Measurements from ENCODE around the gene ENAH. TPM values are rescaled to one million over a fixed set of nuclear protein-coding genes. Genes with fewer than 3 reads are reported as not detected.

The ENAH gene
- total and polyA plus RNA-seq, 2 donors (not counting 1 experiment from before 2014, with no cell fraction given) = 1.3 to 1.6 TPM

DNA sequence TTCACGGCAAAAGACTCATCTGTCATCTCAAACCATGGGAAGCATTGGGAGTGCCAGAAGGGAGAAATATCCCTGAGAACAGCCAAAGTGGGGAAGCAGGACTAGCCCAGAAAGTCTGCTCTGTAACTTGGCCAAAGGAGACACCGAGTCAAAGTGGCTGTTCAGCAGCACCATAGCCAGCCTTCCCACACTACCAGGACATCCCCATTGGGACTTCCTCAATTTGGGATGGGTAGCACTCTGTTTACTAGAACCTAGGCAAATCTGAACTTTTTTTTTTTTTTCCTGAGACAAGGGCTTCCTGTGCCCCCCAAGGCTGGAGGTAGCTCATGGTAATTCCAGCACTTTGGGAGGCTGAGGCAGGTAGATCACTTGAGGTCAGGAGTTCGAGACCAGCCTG, 93.0 kb downstream of the ENAH start:
- ATAC-seq (ENCODE audit: low read depth) (no peak), DNase-seq (no peak)
- Histone ChIP-seq H3K4me3 (ENCODE audit: control extremely low read depth in 1 of 5, extremely low read depth in 1 of 5, insufficient read depth in 1 of 5, low read depth in 2 of 5, low read length in 4 of 5) (no peak overlapping the region), H3K79me2 (ENCODE audit: control insufficient read depth, insufficient read depth, low read length) (no peaks in the 10 kb centered on the region), H3K27ac (ENCODE audit: low read length in 2 of 2) (no peak overlapping the region), H3K4me2 (replicated peaks; ENCODE audit: low read depth, low read length, poor library complexity, severe bottlenecking) (no peak overlapping the region), H3K4me1 (ENCODE audit: control insufficient read depth in 2 of 2, insufficient read depth in 2 of 2, low read length in 2 of 2) (no peaks in the 10 kb centered on the region), H3K9ac (ENCODE audit: low read length) (no peak overlapping the region), H2AFZ (ENCODE audit: insufficient read depth, low read depth, low read length, poor library complexity, severe bottlenecking) (no peak overlapping the region), H3K36me3 (replicated peaks in 1 of 2; ENCODE audit: control extremely low read depth in 1 of 2, control insufficient read depth in 1 of 2, extremely low read depth in 1 of 2, insufficient read depth in 2 of 2, low read length in 1 of 2) (no peaks in the 10 kb centered on the region), H4K20me1 (ENCODE audit: control insufficient read depth, insufficient read depth, low read length, poor library complexity, severe bottlenecking) (no peaks in the 10 kb centered on the region), H3K27me3 (replicated peaks in 1 of 4; ENCODE audit: control extremely low read depth in 1 of 4, control insufficient read depth in 3 of 4, insufficient read depth in 4 of 4, low read length in 3 of 4) (peaks cover 0 to 4% (median 0%) of the 10 kb centered on the region in 4 experiments), H3K9me3 (ENCODE audit: control extremely low read depth in 1 of 3, control insufficient read depth in 2 of 3, insufficient read depth in 1 of 3, low read length in 2 of 3) (peaks cover 0 to 3% (median 2%) of the 10 kb centered on the region in 3 donors)
- intact Hi-C loops (cut with micrococcal nuclease) = loop anchor here (10.0 kb wide), 1 partner anchor 355 kb away; no protein-coding TSS in a partner anchor
- ChIA-PET CTCF (no interaction called here), POLR2A (no interaction called here)
- 100% methylated on average over 2 of the region's 3 CpGs for whole genome bisulfite sequencing (ENCODE audit: insufficient coverage)
- TF ChIP-seq EZH2 (IDR thresholded peaks at IDR 0.05; ENCODE audit: borderline replicate concordance, insufficient read depth, low read depth, low read length, poor library complexity, severe bottlenecking) = no peak
- TF ChIP-seq, protein P1, sequence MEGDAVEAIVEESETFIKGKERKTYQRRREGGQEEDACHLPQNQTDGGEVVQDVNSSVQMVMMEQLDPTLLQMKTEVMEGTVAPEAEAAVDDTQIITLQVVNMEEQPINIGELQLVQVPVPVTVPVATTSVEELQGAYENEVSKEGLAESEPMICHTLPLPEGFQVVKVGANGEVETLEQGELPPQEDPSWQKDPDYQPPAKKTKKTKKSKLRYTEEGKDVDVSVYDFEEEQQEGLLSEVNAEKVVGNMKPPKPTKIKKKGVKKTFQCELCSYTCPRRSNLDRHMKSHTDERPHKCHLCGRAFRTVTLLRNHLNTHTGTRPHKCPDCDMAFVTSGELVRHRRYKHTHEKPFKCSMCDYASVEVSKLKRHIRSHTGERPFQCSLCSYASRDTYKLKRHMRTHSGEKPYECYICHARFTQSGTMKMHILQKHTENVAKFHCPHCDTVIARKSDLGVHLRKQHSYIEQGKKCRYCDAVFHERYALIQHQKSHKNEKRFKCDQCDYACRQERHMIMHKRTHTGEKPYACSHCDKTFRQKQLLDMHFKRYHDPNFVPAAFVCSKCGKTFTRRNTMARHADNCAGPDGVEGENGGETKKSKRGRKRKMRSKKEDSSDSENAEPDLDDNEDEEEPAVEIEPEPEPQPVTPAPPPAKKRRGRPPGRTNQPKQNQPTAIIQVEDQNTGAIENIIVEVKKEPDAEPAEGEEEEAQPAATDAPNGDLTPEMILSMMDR (IDR thresholded peaks at IDR 0.05) = no peak
- H3K9me3 Mint-ChIP-seq (ENCODE audit: insufficient read depth) = peaks cover 2% of the 10 kb centered on the region
- H3K4me1 Mint-ChIP-seq = no peaks in the 10 kb centered on the region
- no peak overlapping the region for H3K4me3 Mint-ChIP-seq
- peaks cover 9% of the 10 kb centered on the region for H3K27me3 Mint-ChIP-seq
- no peak overlapping the region for H3K27ac Mint-ChIP-seq

DNA sequence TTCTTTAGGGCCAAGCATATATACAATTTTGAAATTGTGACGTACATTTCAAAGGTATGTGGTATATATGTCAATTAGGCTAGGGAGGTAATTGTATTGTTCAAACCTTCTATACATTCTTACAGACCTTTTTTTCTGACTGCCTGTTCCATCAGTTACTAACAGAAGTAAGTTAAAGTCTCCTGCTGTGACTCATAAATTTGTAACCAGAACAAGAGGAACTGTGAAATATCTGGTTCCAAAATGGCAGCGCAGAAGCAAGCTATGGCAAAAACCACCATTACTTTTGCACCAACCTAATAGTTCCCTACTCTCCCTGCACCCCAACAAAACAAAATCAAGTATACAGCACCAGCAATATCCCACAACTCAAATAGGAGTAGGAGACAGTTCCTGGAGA, 93.6 kb downstream of the ENAH start:
- peaks cover 0 to 3% (median 2%) of the 10 kb centered on the region in 3 donors for H3K9me3 ChIP-seq (ENCODE audit: control extremely low read depth in 1 of 3, control insufficient read depth in 2 of 3, insufficient read depth in 1 of 3, low read length in 2 of 3)
- no peak overlapping the region for H3K4me2 ChIP-seq (replicated peaks; ENCODE audit: low read depth, low read length, poor library complexity, severe bottlenecking)
- TF ChIP-seq EZH2 (IDR thresholded peaks at IDR 0.05; ENCODE audit: borderline replicate concordance, insufficient read depth, low read depth, low read length, poor library complexity, severe bottlenecking) = no peak
- TF ChIP-seq, protein P1 (IDR thresholded peaks at IDR 0.05) = no peak
- H3K4me1 ChIP-seq (ENCODE audit: control insufficient read depth in 2 of 2, insufficient read depth in 2 of 2, low read length in 2 of 2) = no peaks in the 10 kb centered on the region
- no peak overlapping the region for H3K4me3 ChIP-seq (ENCODE audit: control extremely low read depth in 1 of 5, extremely low read depth in 1 of 5, insufficient read depth in 1 of 5, low read depth in 2 of 5, low read length in 4 of 5)
- no peaks in the 10 kb centered on the region for H3K36me3 ChIP-seq (replicated peaks in 1 of 2; ENCODE audit: control extremely low read depth in 1 of 2, control insufficient read depth in 1 of 2, extremely low read depth in 1 of 2, insufficient read depth in 2 of 2, low read length in 1 of 2)
- intact Hi-C loops (cut with micrococcal nuclease) = loop anchor here (10.0 kb wide), 1 partner anchor 355 kb away; no protein-coding TSS in a partner anchor
- peaks cover 0 to 4% (median 0%) of the 10 kb centered on the region in 4 experiments for H3K27me3 ChIP-seq (replicated peaks in 1 of 4; ENCODE audit: control extremely low read depth in 1 of 4, control insufficient read depth in 3 of 4, insufficient read depth in 4 of 4, low read length in 3 of 4)
- CTCF ChIA-PET = no interaction called here
- H4K20me1 ChIP-seq (ENCODE audit: control insufficient read depth, insufficient read depth, low read length, poor library complexity, severe bottlenecking) = no peaks in the 10 kb centered on the region
- POLR2A ChIA-PET = no interaction called here
- Mint-ChIP-seq H3K27ac (no peak overlapping the region), H3K4me1 (no peaks in the 10 kb centered on the region), H3K9me3 (ENCODE audit: insufficient read depth) (peaks cover 2% of the 10 kb centered on the region), H3K4me3 (no peak overlapping the region), H3K27me3 (peaks cover 9% of the 10 kb centered on the region)
- no peaks in the 10 kb centered on the region for H3K79me2 ChIP-seq (ENCODE audit: control insufficient read depth, insufficient read depth, low read length)
- no peak overlapping the region for H2AFZ ChIP-seq (ENCODE audit: insufficient read depth, low read depth, low read length, poor library complexity, severe bottlenecking)
- H3K27ac ChIP-seq (ENCODE audit: low read length in 2 of 2) = no peak overlapping the region
- 100% methylated on average over 1 of the region's 2 CpGs for WGBS (ENCODE audit: insufficient coverage)
- no peak overlapping the region for H3K9ac ChIP-seq (ENCODE audit: low read length)
- DNase-seq = no peak
- no peak for ATAC-seq (ENCODE audit: low read depth)

All from B cell (primary cell).